Measurements from ENCODE around the gene PYM1.

GRCh38 chr12:55933169-55933798 lies 5.6 kb upstream of the PYM1 start:
- TF ChIP-seq SUZ12 (IDR thresholded peaks at IDR 0.05) (no peak), L3MBTL2 (conservative IDR thresholded peaks at IDR 0.05) (no peak), FOXK2 (IDR thresholded peaks at IDR 0.05) (no peak), TARDBP (IDR thresholded peaks at IDR 0.05) (no peak), PKNOX1 (IDR thresholded peaks at IDR 0.05) (no peak), NFRKB (IDR thresholded peaks at IDR 0.05) (no peak), SP1 (IDR thresholded peaks at IDR 0.05) (no peak)

Measured in HEK293T (cell line).